Keratinocyte (primary cell): ENCODE measurements around the gene ANO2.

Source experiments
- CTCF ChIP-seq, 3 experiments: IDR thresholded peaks in 1 of 3; conservative IDR thresholded peaks in 1 of 3; optimal IDR thresholded peaks in 1 of 3; 2 replicates in 2 of 3; 3 replicates in 1 of 3; pipeline versions ENCODE3 to v1.5.1; 2011; ENCODE audit warnings: low read length in 3 of 3, mild to moderate bottlenecking in 3 of 3, moderate library complexity in 2 of 3, control low read depth in 1 of 3, inconsistent platforms in 1 of 3; ENCODE audit not compliant: insufficient read depth in 2 of 3; ENCODE audit errors: extremely low read depth in 1 of 3
- EZH2 ChIP-seq: IDR thresholded peaks from one replicate; pipeline ENCODE4 v1.6.1; 2012; ENCODE audit warnings: inconsistent platforms, mild to moderate bottlenecking, low read length, moderate library complexity

GRCh38 chr12:5944688-5945070 lies 380 bp downstream of the ANO2 start:
- TF ChIP-seq CTCF (optimal IDR thresholded peaks at IDR 0.05 in 1 of 3, IDR thresholded peaks at IDR 0.05 in 1 of 3, conservative IDR thresholded peaks at IDR 0.05 in 1 of 3; ENCODE audit: extremely low read depth in 1 of 3, insufficient read depth in 2 of 3, low read length in 3 of 3) (no peak), EZH2 (no peak)
